HepG2 (cell line): ENCODE data around the gene CA14. TPM values are rescaled to one million over a fixed set of nuclear protein-coding genes. Genes with fewer than 3 reads are reported as not detected.
A peak's percentile ranks its signal among the peaks of the same experiment; 100 is the strongest.

Experiments used
- ATAC-seq: fragments of 200-7000 bp; cut with Tn5 transposase; 3 replicates; pipeline ENCODE4 v1.9.1; 2020; ENCODE audit warnings: mild to moderate bottlenecking, moderate library complexity
- BruUV-seq: library from RNA; stranded (reverse); fragments of 400-500 nt; replicated peaks from 2 replicates; lab custom pipeline; 2021; lab: Mats Ljungman, UMichigan
- CTCF ChIA-PET: fragments of 300-600 bp; formaldehyde crosslinking; extraction: SDS; loops from one replicate; lab custom pipeline; 2021; ENCODE audit warnings: low total read pairs, inconsistent platforms, low intra/inter-chr PET ratio; lab: Yijun Ruan, JAX
- POLR2A ChIA-PET: fragments of 350-600 bp; sonication (Branson Sonifier 250); formaldehyde crosslinking; loops from one replicate; lab custom pipeline; 2020; ENCODE audit warnings: antibody characterized with exemption, inconsistent platforms; lab: Yijun Ruan, JAX
- DNase-seq: peaks from one replicate; pipeline ENCODE4 v3.0.0-alpha.2; 2015; ENCODE audit warnings: low spot score
- FAIRE-seq: peaks from 3 replicates; lab custom pipeline; 2011; peaks lifted over from hg19 to GRCh38; lab: Jason Lieb, UNC
- H2AFZ ChIP-seq: one replicate; pipeline ENCODE4 v1.6.1; 2011; ENCODE audit warnings: low read length, inconsistent platforms
- H3K27ac ChIP-seq: fragments of 300-600 bp; 3 replicates; pipeline ENCODE4 v1.8.0; 2011; ENCODE audit warnings: mixed run types, mild to moderate bottlenecking, mixed read lengths, low read length, inconsistent platforms; ENCODE audit not compliant: insufficient read depth; ENCODE audit errors: extremely low read length
- H3K27me3 ChIP-seq, 2 experiments: fragments of 200-600 bp in 1 of 2; 2 replicates in 1 of 2; 3 replicates in 1 of 2; pipeline versions ENCODE4 v1.6.0 to v1.8.0; 2011; ENCODE audit warnings: low read length in 2 of 2, mild to moderate bottlenecking in 2 of 2, moderate library complexity in 2 of 2, inconsistent platforms in 1 of 2; ENCODE audit not compliant: insufficient read depth in 2 of 2, control insufficient read depth in 1 of 2
- H3K36me3 ChIP-seq, 2 experiments: fragments of 200-600 bp in 1 of 2; replicated peaks in 1 of 2; 2 replicates in 1 of 2; 3 replicates in 1 of 2; pipeline versions ENCODE4 v1.5.1 to v1.8.0; 2011; ENCODE audit warnings: low read length in 2 of 2, inconsistent platforms in 1 of 2; ENCODE audit not compliant: insufficient read depth in 2 of 2, control insufficient read depth in 1 of 2
- H3K4me1 ChIP-seq: 2 replicates; pipeline ENCODE4 v1.5.1; 2012; ENCODE audit warnings: low read length, inconsistent platforms; ENCODE audit not compliant: insufficient read depth
- H3K4me2 ChIP-seq: 2 replicates; pipeline ENCODE4 v1.6.0; 2011; ENCODE audit warnings: low read depth, low read length, inconsistent platforms
- H3K4me3 ChIP-seq, 3 experiments: fragments of 200-600 bp in 1 of 3; sonication (generic), shearing (Covaris generic) in 1 of 3; replicated peaks in 1 of 3; 2 replicates each; pipeline ENCODE4 v1.5.1; 2011 to 2016; ENCODE audit warnings: low read length in 3 of 3, inconsistent platforms in 2 of 3, low read depth in 2 of 3, mild to moderate bottlenecking in 2 of 3, control low read depth in 1 of 3, mixed read lengths in 1 of 3; ENCODE audit not compliant: insufficient read depth in 1 of 3
- H3K79me2 ChIP-seq: one replicate; pipeline ENCODE4 v1.6.1; 2011; ENCODE audit warnings: low read length, inconsistent platforms; ENCODE audit not compliant: insufficient read depth
- H3K9ac ChIP-seq: 2 replicates; pipeline ENCODE4 v1.6.0; 2011; ENCODE audit warnings: mild to moderate bottlenecking, low read depth, low read length, inconsistent platforms; ENCODE audit not compliant: insufficient read depth
- H3K9me3 ChIP-seq: 2 replicates; pipeline ENCODE4 v1.5.1; 2012; ENCODE audit warnings: mild to moderate bottlenecking, low read length
- H4K20me1 ChIP-seq: 2 replicates; pipeline ENCODE4 v1.6.0; 2011; ENCODE audit warnings: inconsistent platforms, mild to moderate bottlenecking, low read length, moderate library complexity; ENCODE audit not compliant: insufficient read depth
- AKAP8 ChIP-seq: sonication (generic); formaldehyde crosslinking; IDR thresholded peaks from 2 replicates; pipeline ENCODE4 v1.5.1; 2020; ENCODE audit warnings: mild to moderate bottlenecking, missing genetic modification reagents
- CSRNP2 ChIP-seq: sonication (generic); formaldehyde crosslinking; conservative IDR thresholded peaks from 2 replicates; pipeline ENCODE4 v1.8.0; 2022; ENCODE audit warnings: low read depth, missing genetic modification reagents
- NFE2 ChIP-seq: sonication (generic); formaldehyde crosslinking; IDR thresholded peaks from 2 replicates; pipeline ENCODE4 v1.4.0; 2020; ENCODE audit warnings: missing genetic modification reagents
- PHF20 ChIP-seq: sonication (generic); formaldehyde crosslinking; IDR thresholded peaks from 2 replicates; pipeline ENCODE4 v1.5.0; 2020; ENCODE audit warnings: mild to moderate bottlenecking, missing genetic modification reagents
- POLR2G ChIP-seq: fragments of 200-400 bp; formaldehyde crosslinking; IDR thresholded peaks from 2 replicates; pipeline ENCODE4 v1.6.1; 2018; ENCODE audit warnings: mild to moderate bottlenecking, low read depth, low read length, moderate library complexity
- TFDP2 ChIP-seq: sonication (generic); formaldehyde crosslinking; IDR thresholded peaks from 2 replicates; pipeline ENCODE4 v1.4.0; 2020; ENCODE audit warnings: missing genetic modification reagents
- TGIF2 ChIP-seq: IDR thresholded peaks from 2 replicates; pipeline ENCODE4 v1.6.1; 2016; ENCODE audit warnings: control low read depth, missing compliant biosample characterization
- ZNF281 ChIP-seq: sonication (generic); formaldehyde crosslinking; IDR thresholded peaks from 2 replicates; pipeline ENCODE4 v1.4.0; 2020; ENCODE audit warnings: missing genetic modification reagents, borderline replicate concordance
- ZNF619 ChIP-seq: sonication (generic); formaldehyde crosslinking; IDR thresholded peaks from 2 replicates; pipeline ENCODE4 v1.4.0; 2020; ENCODE audit warnings: mild to moderate bottlenecking, missing genetic modification reagents
- WGBS: methylation state at CpG from one replicate; pipeline ENCODE4 v1.1.6; 2017; ENCODE audit warnings: low lambda C conversion rate; 5-methylcytosine and 5-hydroxymethylcytosine counted together
- in situ Hi-C: cut with HindIII; loops from 2 replicates; pipeline ENCODE4 v1.10.0; 2017; ENCODE audit warnings: low pct_unique_long_range_greater_than_20kb; ENCODE audit not compliant: extremely low pct_ligation_motif_present
- intact Hi-C: fragments of 100-400 bp; cut with micrococcal nuclease; formaldehyde crosslinking; loops from one replicate; pipeline ENCODE4 v1.10.0; 2022; ENCODE audit not compliant: unreplicated experiment
- polyA plus RNA-seq, 8 experiments: library from polyadenylated mRNA; depleted of rRNA in 3 of 8; stranded (reverse) in 7 of 8; unstranded in 1 of 8; fragments of >200 nt; fragmentation: Illumina TruSeq in 4 of 8; extraction: Trizol in 4 of 8; gene quantifications; 2 replicates each; pipeline versions ENCODE4 v1.2.1 to v1.2.3, GENCODE V29; 2011 to 2016; ENCODE audit warnings: low read depth in 4 of 8, missing spikeins in 1 of 8, mixed read lengths in 1 of 8; ENCODE audit not compliant: insufficient read depth in 1 of 8
- total RNA-seq, 5 experiments: library from RNA; depleted of rRNA; stranded (reverse); fragments of >200 nt; fragmentation: Illumina TruSeq; extraction: Trizol; gene quantifications; 2 replicates each; pipeline ENCODE4 v1.2.3, GENCODE V29; 2016; ENCODE audit warnings: low read depth in 1 of 5
- TF ChIP-seq, protein P1 (sequence below): sonication (generic); formaldehyde crosslinking; IDR thresholded peaks from 2 replicates; pipeline ENCODE4 v1.5.0; 2020; ENCODE audit warnings: missing genetic modification reagents, mild to moderate bottlenecking, borderline replicate concordance
- TF ChIP-seq, protein P2 (sequence below): IDR thresholded peaks from 2 replicates; pipeline ENCODE4 v1.6.1; 2016; ENCODE audit warnings: low read depth, control low read depth

Gene CA14
- total and polyA plus RNA-seq, 2 of the 13 experiments (the other 11 are each of a cell fraction or from before 2014, with no cell fraction given) = 2.4 to 8.5 TPM

DNA sequence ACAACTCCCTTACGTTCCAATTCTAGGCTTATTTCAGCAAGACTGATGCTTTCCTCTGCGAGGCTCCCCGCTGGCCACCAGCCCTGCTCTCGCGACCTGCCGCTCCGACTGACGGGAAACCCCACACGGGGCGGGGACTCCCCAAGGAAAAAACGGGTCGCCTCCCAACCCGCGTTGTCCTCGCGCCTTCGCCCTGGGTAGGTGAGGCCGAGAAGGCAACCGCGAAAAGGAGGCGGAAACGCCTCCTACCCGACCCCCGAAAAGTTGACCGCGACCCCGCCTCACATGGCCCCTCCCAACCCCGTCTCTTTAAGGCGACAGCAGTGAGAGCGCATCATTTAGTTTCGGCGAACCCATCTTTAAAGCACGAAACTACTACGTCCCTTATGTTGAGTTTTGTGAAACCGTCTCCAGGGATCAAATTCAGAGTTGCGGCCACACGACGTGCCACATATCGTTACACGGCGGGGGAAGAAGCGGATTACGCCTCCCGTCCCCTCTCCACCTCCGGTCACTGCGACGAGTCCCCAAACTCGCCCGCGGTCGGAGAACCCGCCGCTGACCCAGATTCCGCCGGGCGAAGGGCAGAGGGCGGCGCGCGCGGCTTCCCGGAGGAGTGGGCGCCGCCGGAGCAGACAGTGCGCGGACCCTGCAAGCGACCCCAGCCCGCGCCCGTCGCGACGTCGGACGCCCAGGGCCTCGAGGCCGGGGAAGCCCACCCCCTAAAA is 22.8 kb upstream of the CA14 start:
- under 1% methylated on average over 37 of the region's 78 CpGs for WGBS
- BruUV-seq = TSS peak; percentile 88
- TF ChIP-seq ZNF619 (0 out of 2 replicates have a peak, but pooled peaks have one; percentile 23), ZNF281 (peak; percentile 5; the same call in 1 of the 2 replicates), AKAP8 (CRISPR knock-in tag) (0 out of 2 replicates have a peak, but pooled peaks have one; percentile 36), NFE2 (no peak), TFDP2 (peak; percentile 64), CSRNP2 (CRISPR knock-in tag) (no peak), PHF20 (CRISPR knock-in tag) (peak; percentile 29; the same call in 1 of the 2 replicates), POLR2G (peak; percentile 64), TGIF2 (CRISPR knock-in tag) (0 out of 2 replicates have a peak, but pooled peaks have one; percentile 43)
- TF ChIP-seq, protein P1, sequence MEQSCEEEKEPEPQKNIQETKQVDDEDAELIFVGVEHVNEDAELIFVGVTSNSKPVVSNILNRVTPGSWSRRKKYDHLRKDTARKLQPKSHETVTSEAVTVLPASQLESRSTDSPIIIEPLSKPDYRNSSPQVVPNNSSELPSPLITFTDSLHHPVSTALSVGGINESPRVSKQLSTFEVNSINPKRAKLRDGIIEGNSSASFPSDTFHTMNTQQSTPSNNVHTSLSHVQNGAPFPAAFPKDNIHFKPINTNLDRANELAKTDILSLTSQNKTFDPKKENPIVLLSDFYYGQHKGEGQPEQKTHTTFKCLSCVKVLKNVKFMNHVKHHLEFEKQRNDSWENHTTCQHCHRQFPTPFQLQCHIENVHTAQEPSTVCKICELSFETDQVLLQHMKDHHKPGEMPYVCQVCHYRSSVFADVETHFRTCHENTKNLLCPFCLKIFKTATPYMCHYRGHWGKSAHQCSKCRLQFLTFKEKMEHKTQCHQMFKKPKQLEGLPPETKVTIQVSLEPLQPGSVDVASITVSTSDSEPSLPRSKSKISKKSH (CRISPR knock-in tag) = peak; percentile 37; the same call in 1 of the 2 replicates
- TF ChIP-seq, protein P2, sequence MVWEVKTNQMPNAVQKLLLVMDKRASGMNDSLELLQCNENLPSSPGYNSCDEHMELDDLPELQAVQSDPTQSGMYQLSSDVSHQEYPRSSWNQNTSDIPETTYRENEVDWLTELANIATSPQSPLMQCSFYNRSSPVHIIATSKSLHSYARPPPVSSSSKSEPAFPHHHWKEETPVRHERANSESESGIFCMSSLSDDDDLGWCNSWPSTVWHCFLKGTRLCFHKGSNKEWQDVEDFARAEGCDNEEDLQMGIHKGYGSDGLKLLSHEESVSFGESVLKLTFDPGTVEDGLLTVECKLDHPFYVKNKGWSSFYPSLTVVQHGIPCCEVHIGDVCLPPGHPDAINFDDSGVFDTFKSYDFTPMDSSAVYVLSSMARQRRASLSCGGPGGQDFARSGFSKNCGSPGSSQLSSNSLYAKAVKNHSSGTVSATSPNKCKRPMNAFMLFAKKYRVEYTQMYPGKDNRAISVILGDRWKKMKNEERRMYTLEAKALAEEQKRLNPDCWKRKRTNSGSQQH = peak; percentile 26; the same call in 1 of the 2 replicates

More for the DNA sequence above, 22.8 kb upstream of the CA14 start:
- in situ Hi-C loops = no loop called here
- Histone ChIP-seq H3K4me3 (peak overlapping the region; percentile 83 to 93 (median 84)), H3K27ac (peak overlapping the region; percentile 88), H4K20me1 (no peaks in the 10 kb centered on the region), H3K79me2 (peaks cover 47% of the 10 kb centered on the region), H3K36me3 (0 out of 5 replicates have a peak, but pooled peaks cover 0 to 1% of the 10 kb centered on the region in 2 experiments), H2AFZ (peak overlapping the region; percentile 49), H3K27me3 (no peaks in the 10 kb centered on the region; a peak in 2 of 5 replicates), H3K4me2 (peak overlapping the region; percentile 72), H3K9ac (peak overlapping the region; percentile 90), H3K4me1 (peaks cover 26% of the 10 kb centered on the region), H3K9me3 (no peaks in the 10 kb centered on the region)
- ChIA-PET POLR2A (interaction anchor here (1.6 kb wide), 1 partner anchor 90 kb away, joined by 3 read pairs; no protein-coding TSS in a partner anchor), CTCF (interaction anchor here (1.0 kb wide), 1 partner anchor 48 kb away, joined by 3 read pairs; no protein-coding TSS in a partner anchor)
- ATAC-seq (peak; percentile 65), FAIRE-seq (no peak), DNase-seq (peak; percentile 51)
- intact Hi-C loops = no loop called here
